ENCODE measurements around the gene EML1.

EML1 gene

GRCh38 chr14:99780690-99781089 is 12.5 kb upstream of the EML1 start:
- DNase-seq, result no peak

GRCh38 chr14:99781091-99781490 is 12.1 kb upstream of the EML1 start:
- DNase-seq, result no peak

GRCh38 chr14:99781853-99782610 is 11.2 kb upstream of the EML1 start:
- DNase-seq, result no peak

GRCh38 chr14:99784508-99784907 is 8.7 kb upstream of the EML1 start:
- DNase-seq, result no peak

- no peak for DNase-seq
Measured at GRCh38 chr14:99785426-99785825, 7.8 kb upstream of the EML1 start.

- no peak for DNase-seq
Measured at GRCh38 chr14:99786511-99786989, 6.7 kb upstream of the EML1 start.

- DNase-seq, result no peak
Measured at GRCh38 chr14:99788713-99789112, 4.5 kb upstream of the EML1 start.

GRCh38 chr14:99789581-99789980 is 3.6 kb upstream of the EML1 start:
- DNase-seq, result no peak

- no peak for DNase-seq
Measured at GRCh38 chr14:99790201-99790977, 2.8 kb upstream of the EML1 start.

GRCh38 chr14:99790978-99791376 is 2.2 kb upstream of the EML1 start:
- DNase-seq, result no peak

GRCh38 chr14:99791476-99792209 is 1.6 kb upstream of the EML1 start:
- no peak for DNase-seq

- DNase-seq, result no peak
Measured at GRCh38 chr14:99792210-99792535, 1.0 kb upstream of the EML1 start.

GRCh38 chr14:99792551-99793212 is 531 bp upstream of the EML1 start:
- no peak for DNase-seq

- DNase-seq, result no peak
Measured at GRCh38 chr14:99794151-99794780, 1.1 kb downstream of the EML1 start.

- no peak for DNase-seq
Measured at GRCh38 chr14:99795046-99795445, 1.8 kb downstream of the EML1 start.

GRCh38 chr14:99797231-99797630 is 4.0 kb downstream of the EML1 start:
- DNase-seq, result no peak

- DNase-seq, result no peak
Measured at GRCh38 chr14:99800781-99801180, 7.6 kb downstream of the EML1 start.

GRCh38 chr14:99802301-99803105 is 9.3 kb downstream of the EML1 start:
- no peak for DNase-seq

GRCh38 chr14:99803106-99803775 is 10.0 kb downstream of the EML1 start:
- no peak for DNase-seq

- DNase-seq, result no peak
Measured at GRCh38 chr14:99803803-99804202, 10.6 kb downstream of the EML1 start.
